ENCODE measurements around the gene FGD4. TPM values are rescaled to one million over a fixed set of nuclear protein-coding genes. Genes with fewer than 3 reads are reported as not detected.
"Not testable (repeated sequence)": the region's sequence is repeated elsewhere in the genome, so short reads cannot be mapped to it uniquely, and the experiment has no call there.

The FGD4 gene
- total RNA-seq, 1 donor from 2014 or later, result 86.3 TPM

DNA sequence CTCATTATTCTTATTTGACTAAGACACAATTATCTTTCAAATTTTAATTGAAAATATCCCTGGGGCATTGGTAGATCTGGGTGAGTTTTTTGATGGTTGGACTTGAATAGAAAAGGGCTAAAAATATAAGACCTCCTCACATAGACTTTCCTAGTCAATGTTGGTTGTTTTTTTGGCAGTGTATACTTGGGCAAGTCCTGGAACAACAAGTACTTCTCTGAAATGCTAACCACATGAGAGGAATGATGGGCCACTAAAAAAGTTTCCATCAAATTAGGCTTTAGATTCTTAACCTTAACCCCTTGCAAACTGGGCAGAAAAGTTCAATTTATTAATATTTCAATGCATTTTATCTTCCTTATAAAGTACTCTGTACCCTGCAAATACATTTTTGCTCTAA lies 97.6 kb downstream of the FGD4 start:
- no peak for DNase-seq

- no peak for DNase-seq
Measured at GRCh38 chr12:32497864-32498263, 98.5 kb downstream of the FGD4 start.

DNA sequence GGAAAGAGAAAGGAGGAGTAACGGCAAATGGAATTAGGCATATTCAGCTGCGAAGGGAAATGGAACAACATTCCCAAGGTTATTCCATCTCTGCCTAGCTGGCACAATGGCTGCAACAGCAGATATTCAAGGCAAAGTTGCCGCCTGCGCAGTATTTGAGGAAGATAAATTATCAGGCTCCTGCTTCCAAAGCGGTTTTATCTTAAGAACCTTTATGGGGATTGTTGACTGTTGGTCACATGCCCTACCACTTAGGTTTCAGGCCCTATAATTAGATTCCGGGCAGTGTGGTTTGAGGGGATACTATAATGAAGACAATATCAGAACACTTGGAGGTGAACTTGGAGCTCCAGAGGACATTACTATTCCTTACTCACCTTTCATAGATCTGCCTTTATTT lies 99.7 kb downstream of the FGD4 start:
- no peak for DNase-seq

DNA sequence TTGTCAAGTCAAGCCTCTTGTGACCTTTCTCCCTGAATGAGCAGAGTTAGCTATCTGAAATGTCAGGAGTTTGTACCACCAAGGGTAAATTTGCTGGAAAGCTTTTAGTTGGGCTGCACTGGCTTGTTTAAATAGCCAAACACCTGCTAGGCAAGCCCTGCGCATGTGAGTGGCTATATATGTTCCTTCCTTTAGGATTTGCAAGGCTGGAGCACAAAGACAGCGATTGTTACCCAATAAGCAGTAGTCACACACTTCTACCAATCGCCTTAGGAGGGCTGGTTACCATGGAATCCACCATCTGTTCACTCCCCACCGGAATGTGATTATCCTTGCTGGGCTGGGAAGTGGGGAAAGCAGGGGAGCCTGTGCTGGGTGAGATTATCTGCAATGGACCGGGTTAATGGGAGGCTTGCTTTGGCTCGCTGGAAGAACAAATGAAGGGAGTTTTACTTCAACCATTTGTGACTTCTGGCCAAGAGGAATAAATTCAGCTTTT lies 102.5 kb downstream of the FGD4 start:
- peak; percentile 77 for DNase-seq

DNA sequence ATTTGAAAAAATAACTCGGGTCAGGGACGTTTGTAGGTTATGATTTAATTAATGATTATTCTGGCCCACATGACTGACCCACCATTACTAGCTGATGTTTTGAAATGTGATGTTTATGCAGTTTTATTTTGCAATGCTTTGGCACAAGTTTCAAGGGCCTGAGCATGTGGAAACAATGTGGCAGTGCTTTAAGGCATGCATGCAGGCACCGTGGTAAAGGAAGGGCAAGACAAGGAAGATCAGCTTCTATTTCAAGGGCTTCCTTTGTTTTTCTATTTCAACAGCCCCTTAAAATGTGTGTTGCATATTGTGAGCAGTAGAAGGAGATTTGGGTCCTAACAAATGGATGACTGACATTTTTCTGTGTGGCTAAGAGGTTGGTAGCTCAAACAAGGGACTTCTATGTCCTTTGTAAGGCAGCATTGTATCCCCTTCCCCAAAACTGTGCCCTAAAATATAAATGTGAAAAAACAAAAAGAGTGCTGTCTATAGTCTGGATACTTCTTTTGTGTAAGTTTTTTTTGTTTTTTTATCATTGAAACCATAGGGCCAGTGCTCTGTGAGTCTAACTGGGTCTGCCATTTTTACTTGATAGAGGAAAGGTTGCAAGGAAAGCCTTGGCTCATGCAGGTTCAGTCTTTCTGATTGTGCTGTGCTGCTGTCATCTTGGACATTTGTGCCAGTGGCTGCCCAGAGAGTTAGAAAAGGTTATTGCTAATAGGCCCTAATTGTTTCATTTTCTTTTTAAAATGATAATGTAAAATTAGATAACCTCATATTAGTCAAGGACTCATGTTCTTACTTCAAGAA lies 103.5 kb downstream of the FGD4 start:
- no peak for DNase-seq

DNA sequence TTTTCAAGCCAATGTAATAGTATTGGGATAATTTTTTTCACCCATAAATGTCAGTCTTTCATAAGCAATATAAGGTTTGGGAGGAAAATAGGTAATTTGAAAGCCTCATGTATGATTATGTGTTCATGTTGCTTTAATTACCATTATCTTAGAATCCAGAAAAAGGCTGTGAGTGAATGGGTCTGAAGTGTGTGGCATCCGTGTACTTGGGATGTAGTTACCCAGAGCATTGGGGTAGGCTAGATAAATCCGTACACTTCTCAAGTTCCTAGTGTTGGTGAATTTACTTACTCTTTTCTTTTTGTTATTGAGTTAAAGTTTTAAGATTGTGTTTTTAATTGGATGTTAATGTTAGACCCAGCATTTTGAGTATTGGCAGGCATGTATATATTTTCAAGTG lies 104.4 kb downstream of the FGD4 start:
- no peak for DNase-seq

DNA sequence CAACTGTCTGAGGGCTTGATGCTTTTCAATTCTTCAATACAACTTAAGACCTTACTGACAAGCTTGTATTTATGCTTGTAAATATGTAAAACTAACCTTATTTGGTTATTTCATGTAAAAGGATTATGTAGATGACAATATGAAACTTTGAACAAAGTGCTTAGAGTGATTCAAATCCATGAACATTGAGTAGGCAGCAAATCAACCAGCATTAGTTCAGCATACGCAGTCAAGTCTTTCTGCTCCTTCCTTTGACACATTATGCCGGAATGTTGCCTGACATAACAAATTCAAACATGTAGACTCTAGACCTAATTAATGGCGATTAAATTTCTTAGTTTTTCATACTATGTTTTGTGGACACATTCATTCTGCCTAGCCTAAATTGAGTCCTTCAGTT lies 105.2 kb downstream of the FGD4 start:
- DNase-seq, result no peak

DNA sequence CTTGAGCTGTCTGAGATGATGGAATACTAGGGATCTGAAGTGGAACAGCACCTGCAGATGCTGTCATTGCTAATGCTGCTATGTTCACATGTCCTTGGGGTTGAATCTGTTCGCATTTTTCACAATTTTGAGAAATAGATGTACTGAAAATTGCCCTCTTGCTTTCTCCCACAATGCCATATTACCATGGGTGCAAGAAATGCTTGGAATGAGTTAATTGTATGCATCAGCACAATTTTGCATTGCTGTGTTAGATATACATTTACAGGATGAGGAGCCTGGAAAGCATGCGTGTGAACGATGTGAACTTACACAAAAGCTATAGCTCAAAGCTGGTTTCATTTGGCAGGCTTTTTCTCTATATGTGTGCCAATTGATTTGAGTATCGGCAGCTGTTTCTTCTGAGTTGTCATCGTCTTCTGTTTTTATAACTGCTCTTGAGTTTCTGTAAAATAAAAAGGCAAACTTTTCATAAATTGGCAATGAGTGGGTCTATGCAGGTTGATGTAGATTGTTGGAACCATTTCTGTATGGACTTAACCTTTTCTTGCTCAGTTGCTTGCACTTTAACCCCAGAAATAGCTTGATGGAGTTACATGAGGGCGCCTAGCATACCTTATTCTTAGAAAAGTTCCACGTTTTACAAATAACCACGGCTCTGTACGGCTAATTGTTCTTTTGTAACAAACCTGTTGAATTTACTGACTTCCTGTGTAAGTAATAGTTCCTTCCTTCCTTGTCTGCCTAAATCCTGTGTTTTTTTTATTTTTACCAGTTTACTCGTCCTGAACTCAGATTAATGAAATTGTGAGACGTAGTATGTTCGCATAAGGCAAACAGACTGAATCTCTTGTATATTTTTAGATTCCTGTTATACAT lies 105.9 kb downstream of the FGD4 start:
- no peak for DNase-seq

- not testable (repeated sequence) for DNase-seq
Measured at GRCh38 chr12:32507096-32507941, 108.0 kb downstream of the FGD4 start.

- DNase-seq, result no peak
Measured at GRCh38 chr12:32507942-32508320, 108.6 kb downstream of the FGD4 start.

GRCh38 chr12:32508626-32509025 lies 109.3 kb downstream of the FGD4 start:
- no peak for DNase-seq

DNA sequence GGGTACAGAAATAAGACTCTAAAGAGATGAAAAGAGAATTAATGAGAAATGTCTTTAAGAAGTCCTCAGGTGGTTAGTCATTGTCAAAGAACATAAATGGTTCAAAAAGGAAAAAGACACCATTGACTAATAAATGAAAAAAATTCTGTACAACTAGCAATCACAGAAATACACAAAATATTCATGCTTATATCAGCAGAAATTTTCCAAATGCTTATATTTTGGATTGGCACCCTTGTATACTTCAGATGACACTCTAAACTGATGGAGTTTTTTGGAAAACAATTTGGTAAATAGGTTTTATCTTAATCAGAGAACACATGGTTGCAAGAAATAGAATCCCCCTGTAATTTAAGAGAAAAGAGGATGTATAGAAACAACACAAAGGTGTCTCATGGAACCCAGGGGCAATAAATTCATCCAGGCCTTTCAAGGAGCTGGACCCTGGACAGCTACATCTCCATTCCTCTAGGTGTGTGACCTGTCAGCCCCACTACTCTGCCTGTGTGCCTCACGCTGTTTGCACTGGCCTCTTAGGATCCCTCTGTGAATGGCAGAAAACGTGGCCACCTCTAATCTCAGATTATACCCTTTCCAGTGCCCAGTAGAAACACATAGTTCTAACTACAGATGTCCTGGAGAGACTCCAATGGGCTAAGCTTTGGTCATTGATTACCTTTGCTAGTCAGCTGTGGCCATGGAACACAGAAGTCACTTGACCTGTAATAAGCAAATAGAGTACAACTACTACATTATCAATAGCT lies 110.2 kb downstream of the FGD4 start:
- DNase-seq, result no peak

DNA sequence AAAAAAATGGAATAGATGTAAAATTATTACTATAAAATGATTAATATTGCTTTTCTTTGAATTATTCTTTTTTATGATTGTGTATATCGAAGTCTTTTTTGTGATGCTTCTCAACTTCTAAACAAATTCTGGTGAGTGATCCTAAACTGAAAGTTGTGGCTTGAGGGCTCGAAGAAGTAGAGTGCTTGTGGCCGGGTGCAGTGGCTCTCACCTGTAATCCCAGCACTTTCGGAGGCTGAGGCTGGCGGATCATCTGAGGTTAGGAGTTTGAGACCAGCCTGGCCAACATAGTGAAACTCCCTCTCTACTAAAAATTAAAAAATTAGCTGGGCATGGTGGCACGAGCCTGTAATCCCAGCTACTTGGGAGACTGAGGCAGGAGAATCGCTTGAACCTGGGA lies 112.6 kb downstream of the FGD4 start:
- not testable (repeated sequence) for DNase-seq

DNA sequence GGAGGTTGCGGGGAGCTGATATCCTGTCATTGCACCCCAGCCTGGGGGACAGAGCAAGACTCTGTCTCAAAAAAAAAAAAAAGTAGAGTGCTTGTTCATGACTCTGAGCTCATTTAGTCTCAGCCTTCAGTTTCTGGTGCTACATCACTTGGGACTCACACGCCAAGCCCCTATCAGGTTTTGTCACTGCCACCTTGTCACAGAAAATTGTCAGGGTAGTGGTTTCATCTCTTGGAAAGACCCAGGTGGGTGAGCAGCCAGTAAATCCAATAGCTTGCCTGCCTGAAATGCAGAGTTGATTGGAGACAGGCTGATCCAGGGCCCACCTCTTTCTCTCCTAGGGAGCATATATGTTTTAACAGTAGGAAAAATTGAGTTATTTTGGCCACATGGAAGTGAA lies 113.0 kb downstream of the FGD4 start:
- DNase-seq, result no peak

- DNase-seq, result no peak
Measured at GRCh38 chr12:32512910-32513309, 113.6 kb downstream of the FGD4 start.

DNA sequence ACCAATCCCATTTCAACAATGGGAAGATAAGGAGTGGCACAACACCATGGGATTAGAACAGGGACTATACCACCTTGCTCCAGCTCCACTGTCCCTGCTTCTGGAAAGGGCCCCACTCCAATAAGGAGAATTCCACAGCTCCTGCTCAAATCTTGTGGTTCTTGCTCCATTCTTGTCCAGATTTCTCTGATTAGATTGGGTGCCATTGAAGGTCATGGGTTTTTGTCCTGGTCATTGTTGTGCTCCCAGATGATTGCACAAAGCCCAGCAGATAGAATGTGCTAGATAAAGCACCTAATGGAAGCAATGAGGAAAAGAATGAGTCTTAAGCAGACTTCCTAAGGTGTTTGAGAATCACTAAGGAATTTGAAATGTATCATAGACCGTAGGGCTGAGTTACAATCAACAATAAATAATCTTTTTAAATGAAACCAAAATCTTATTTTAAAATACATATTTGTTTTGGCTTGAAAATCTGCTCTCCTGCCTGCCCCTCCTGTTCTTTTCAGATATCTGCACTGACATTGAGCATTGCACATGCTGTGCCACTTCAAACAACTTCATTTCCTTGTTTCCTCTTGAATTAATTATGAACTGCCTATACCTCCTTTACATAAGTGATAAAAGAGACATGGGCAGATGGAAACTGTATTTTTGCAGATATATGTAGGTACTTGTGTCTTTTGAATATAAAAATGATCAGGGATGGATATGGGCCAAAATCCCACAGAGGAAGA lies 115.9 kb downstream of the FGD4 start:
- no peak for DNase-seq

DNA sequence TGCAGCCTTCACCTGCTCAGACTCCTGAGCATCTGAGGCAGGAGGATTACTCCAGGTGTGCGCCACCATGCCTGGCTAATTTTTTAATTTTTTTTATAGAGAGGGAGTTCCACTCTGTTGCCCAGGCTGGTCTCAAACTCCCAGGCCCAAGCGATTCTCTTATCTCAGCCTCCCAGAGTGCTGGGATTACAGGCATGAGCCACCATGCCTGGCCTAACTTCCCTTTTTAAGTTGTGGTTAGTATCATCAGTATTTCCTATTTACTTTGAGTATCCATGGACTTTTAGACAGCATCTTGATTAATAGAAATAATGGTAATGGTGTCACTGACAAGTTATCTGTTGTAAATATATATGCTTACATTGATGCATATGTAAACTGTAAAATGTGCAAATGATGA lies 116.9 kb downstream of the FGD4 start:
- DNase-seq, result no peak

DNA sequence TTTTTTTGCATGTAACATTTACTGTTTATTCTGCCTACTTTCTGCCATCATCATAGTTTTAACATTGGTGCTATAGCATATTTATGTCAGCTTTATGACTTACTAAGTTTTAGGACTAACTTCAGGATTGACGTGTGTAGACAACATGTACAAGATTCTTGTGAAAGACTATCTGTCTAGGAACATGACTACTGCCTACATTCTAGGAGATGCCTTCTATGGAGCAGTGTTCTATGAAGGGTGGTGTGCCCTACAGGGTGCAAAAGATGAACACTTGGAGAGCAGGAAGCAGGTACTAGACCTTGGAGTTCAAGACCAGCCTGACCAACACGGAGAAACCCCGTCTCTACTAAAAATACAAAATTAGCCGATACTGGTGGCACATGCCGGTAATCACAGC lies 118.6 kb downstream of the FGD4 start:
- no peak for DNase-seq

GRCh38 chr12:32519047-32519446 lies 119.7 kb downstream of the FGD4 start:
- DNase-seq, result no peak

DNA sequence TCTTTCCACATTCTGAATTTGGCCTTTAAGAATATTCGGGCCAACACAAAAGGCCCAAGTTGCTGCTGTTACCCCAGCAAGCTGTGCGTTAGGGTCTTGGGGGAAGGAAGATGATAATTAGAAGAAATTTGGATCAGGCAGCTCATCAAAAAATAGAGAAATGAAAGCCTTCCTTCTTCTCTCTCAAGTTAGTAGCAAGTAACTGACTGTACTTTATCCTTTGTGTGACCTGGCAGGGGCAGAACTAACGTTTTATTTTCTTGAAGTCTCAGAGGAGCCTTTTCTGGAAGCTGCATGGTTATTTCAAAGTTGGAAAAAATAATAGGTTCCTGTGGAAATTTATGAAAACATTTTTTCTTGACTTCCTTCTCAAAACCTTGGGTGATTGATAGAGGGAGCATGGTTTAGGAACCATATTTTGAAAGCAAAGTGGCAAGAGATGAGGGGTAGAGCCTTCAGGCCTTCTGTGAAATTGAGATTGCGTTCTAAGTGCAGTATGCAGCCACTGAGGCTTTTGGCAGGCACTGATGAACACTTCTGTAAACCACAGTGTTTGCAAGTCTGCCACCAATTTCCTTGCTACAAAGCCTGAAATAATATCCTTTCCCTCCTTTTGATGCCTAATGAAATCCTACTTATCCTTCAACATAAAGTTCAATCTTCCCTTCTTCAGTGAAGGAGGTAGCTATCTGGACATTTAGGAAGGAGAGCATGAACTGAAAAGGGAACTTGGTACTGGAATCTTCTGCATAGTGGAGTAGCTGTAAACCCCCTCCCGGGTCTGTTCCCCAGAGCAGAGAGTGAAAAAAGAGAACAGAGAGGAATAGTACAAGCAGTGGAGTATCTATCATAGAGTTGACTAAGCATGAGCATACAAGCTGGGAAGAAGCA lies 123.2 kb downstream of the FGD4 start:
- no peak for DNase-seq
